Measurements from ENCODE around the gene CFHR4.
"Not testable (repeated sequence)": the region's sequence is repeated elsewhere in the genome, so short reads cannot be mapped to it uniquely, and the experiment has no call there.

The CFHR4 gene

GRCh38 chr1:196941474-196941873, 53.6 kb downstream of the CFHR4 start:
- not testable (repeated sequence) for DNase-seq (ENCODE audit: low read depth)

- DNase-seq (ENCODE audit: low read depth), result not testable (repeated sequence)
Observed at GRCh38 chr1:196943568-196943967, 55.7 kb downstream of the CFHR4 start, which contains the start of gene CFHR2. Gene CFHR2 (plus strand): TSS chr1:196943738. CDS start chr1:196943881, 143 bp downstream.

- no peak for DNase-seq (ENCODE audit: low read depth)
Observed at GRCh38 chr1:196951711-196952394, 64.0 kb downstream of the CFHR4 start.

- no peak for DNase-seq (ENCODE audit: low read depth)
Observed at GRCh38 chr1:196954778-196955177, 66.9 kb downstream of the CFHR4 start.

- DNase-seq (ENCODE audit: low read depth), result no peak
Observed at GRCh38 chr1:196955926-196956325, 68.1 kb downstream of the CFHR4 start.

- DNase-seq (ENCODE audit: low read depth), result no peak
Observed at GRCh38 chr1:196960854-196961253, 73.0 kb downstream of the CFHR4 start.

All from GM04504 (cell line).